ENCODE data around the gene SLCO1A2. TPM values are rescaled to one million over a fixed set of nuclear protein-coding genes. Genes with fewer than 3 reads are reported as not detected.

SLCO1A2 gene
- total and polyA plus RNA-seq, 2 of the 13 experiments (the other 11 are each of a cell fraction or from before 2014, with no cell fraction given), result not detected

DNA sequence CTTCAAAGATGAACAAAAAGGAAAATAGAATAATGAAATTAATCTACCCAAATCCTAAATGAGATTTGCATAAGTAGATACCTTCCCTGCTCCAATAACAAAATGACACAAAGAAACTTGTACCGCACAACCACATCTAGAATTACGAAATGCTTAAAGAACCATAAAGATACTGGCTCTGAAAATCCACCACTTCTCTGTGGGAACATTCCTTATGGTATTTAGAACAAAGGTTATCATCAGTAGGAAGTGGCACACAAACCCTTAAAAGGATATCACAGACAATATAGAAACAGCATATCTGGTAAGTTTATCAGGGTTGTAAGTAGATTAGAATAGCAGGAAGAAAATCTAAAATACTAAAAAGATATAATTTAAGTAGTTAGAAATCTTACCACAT, 49.5 kb upstream of the SLCO1A2 start:
- Histone ChIP-seq H3K9ac (ENCODE audit: insufficient read depth, low read depth, low read length) (no peak overlapping the region), H3K4me2 (ENCODE audit: low read depth, low read length) (no peak overlapping the region), H3K27ac (ENCODE audit: extremely low read length, insufficient read depth, low read length) (no peak overlapping the region), H3K4me1 (ENCODE audit: insufficient read depth, low read length) (no peaks in the 10 kb centered on the region), H3K9me3 (ENCODE audit: low read length) (no peaks in the 10 kb centered on the region), H2AFZ (ENCODE audit: low read length) (no peak overlapping the region), H3K36me3 (replicated peaks in 1 of 2; ENCODE audit: control insufficient read depth in 1 of 2, insufficient read depth in 2 of 2, low read length in 2 of 2) (no peaks in the 10 kb centered on the region), H3K27me3 (ENCODE audit: control insufficient read depth in 1 of 2, insufficient read depth in 2 of 2, low read length in 2 of 2) (no peaks in the 10 kb centered on the region), H3K4me3 (replicated peaks in 1 of 3; ENCODE audit: insufficient read depth in 1 of 3, low read depth in 2 of 3, low read length in 3 of 3) (no peak overlapping the region), H4K20me1 (ENCODE audit: insufficient read depth, low read length) (no peaks in the 10 kb centered on the region), H3K79me2 (ENCODE audit: insufficient read depth, low read length) (no peaks in the 10 kb centered on the region)
- FAIRE-seq (no peak), DNase-seq (ENCODE audit: low spot score) (no peak), ATAC-seq (no peak)
- CTCF ChIA-PET (ENCODE audit: low intra/inter-chr PET ratio, low total read pairs), result no interaction called here
- in situ Hi-C loops (cut with HindIII; ENCODE audit: extremely low pct_ligation_motif_present, low pct_unique_long_range_greater_than_20kb), result no loop called here
- WGBS (ENCODE audit: low lambda C conversion rate), result 2% methylated on average over 2 of the region's 2 CpGs
- intact Hi-C loops (cut with micrococcal nuclease; ENCODE audit: unreplicated experiment), result no loop called here
- no TSS peak for BruUV-seq (replicated peaks)
- POLR2A ChIA-PET, result no interaction called here
- TF ChIP-seq GFI1 (CRISPR knock-in tag; IDR thresholded peaks at IDR 0.05; ENCODE audit: borderline replicate concordance) (no peak), PTBP1 (IDR thresholded peaks at IDR 0.05; ENCODE audit: low read depth, low read length, poor library complexity, severe bottlenecking) (no peak), CHD2 (IDR thresholded peaks at IDR 0.05; ENCODE audit: low read depth, low read length) (no peak), ZNF761 (CRISPR knock-in tag; conservative IDR thresholded peaks at IDR 0.05) (no peak), ZNF605 (CRISPR knock-in tag; IDR thresholded peaks at IDR 0.05) (no peak), NFATC3 (CRISPR knock-in tag; IDR thresholded peaks at IDR 0.05) (no peak), REL (CRISPR knock-in tag; conservative IDR thresholded peaks at IDR 0.05) (no peak), MTF1 (CRISPR knock-in tag; IDR thresholded peaks at IDR 0.05) (no peak), KLF6 (CRISPR knock-in tag; IDR thresholded peaks at IDR 0.05) (no peak), ZNF75D (CRISPR knock-in tag; IDR thresholded peaks at IDR 0.05; ENCODE audit: borderline replicate concordance) (no peak), ZNF724P (CRISPR knock-in tag; IDR thresholded peaks at IDR 0.05; ENCODE audit: borderline replicate concordance) (no peak)
- TF ChIP-seq, protein P1, sequence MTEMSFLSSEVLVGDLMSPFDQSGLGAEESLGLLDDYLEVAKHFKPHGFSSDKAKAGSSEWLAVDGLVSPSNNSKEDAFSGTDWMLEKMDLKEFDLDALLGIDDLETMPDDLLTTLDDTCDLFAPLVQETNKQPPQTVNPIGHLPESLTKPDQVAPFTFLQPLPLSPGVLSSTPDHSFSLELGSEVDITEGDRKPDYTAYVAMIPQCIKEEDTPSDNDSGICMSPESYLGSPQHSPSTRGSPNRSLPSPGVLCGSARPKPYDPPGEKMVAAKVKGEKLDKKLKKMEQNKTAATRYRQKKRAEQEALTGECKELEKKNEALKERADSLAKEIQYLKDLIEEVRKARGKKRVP (CRISPR knock-in tag; IDR thresholded peaks at IDR 0.05), result no peak
- TF ChIP-seq, protein P2, sequence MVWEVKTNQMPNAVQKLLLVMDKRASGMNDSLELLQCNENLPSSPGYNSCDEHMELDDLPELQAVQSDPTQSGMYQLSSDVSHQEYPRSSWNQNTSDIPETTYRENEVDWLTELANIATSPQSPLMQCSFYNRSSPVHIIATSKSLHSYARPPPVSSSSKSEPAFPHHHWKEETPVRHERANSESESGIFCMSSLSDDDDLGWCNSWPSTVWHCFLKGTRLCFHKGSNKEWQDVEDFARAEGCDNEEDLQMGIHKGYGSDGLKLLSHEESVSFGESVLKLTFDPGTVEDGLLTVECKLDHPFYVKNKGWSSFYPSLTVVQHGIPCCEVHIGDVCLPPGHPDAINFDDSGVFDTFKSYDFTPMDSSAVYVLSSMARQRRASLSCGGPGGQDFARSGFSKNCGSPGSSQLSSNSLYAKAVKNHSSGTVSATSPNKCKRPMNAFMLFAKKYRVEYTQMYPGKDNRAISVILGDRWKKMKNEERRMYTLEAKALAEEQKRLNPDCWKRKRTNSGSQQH (CRISPR knock-in tag; IDR thresholded peaks at IDR 0.05; ENCODE audit: low read depth), result no peak
- TF ChIP-seq, protein P3, sequence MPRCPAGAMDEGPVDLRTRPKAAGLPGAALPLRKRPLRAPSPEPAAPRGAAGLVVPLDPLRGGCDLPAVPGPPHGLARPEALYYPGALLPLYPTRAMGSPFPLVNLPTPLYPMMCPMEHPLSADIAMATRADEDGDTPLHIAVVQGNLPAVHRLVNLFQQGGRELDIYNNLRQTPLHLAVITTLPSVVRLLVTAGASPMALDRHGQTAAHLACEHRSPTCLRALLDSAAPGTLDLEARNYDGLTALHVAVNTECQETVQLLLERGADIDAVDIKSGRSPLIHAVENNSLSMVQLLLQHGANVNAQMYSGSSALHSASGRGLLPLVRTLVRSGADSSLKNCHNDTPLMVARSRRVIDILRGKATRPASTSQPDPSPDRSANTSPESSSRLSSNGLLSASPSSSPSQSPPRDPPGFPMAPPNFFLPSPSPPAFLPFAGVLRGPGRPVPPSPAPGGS (CRISPR knock-in tag; IDR thresholded peaks at IDR 0.05), result no peak
- TF ChIP-seq, protein P4, sequence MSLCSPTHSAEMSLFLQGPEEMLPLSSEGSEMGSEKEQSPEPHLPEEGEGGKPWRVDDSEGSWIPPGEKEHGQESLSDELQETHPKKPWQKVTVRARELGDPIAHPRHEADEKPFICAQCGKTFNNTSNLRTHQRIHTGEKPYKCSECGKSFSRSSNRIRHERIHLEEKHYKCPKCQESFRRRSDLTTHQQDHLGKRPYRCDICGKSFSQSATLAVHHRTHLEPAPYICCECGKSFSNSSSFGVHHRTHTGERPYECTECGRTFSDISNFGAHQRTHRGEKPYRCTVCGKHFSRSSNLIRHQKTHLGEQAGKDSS (CRISPR knock-in tag; IDR thresholded peaks at IDR 0.05; ENCODE audit: borderline replicate concordance, low read depth), result no peak
- TF ChIP-seq, protein P5, sequence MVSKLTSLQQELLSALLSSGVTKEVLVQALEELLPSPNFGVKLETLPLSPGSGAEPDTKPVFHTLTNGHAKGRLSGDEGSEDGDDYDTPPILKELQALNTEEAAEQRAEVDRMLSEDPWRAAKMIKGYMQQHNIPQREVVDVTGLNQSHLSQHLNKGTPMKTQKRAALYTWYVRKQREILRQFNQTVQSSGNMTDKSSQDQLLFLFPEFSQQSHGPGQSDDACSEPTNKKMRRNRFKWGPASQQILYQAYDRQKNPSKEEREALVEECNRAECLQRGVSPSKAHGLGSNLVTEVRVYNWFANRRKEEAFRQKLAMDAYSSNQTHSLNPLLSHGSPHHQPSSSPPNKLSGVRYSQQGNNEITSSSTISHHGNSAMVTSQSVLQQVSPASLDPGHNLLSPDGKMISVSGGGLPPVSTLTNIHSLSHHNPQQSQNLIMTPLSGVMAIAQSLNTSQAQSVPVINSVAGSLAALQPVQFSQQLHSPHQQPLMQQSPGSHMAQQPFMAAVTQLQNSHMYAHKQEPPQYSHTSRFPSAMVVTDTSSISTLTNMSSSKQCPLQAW (CRISPR knock-in tag; IDR thresholded peaks at IDR 0.05), result no peak
